GM12878 (cell line): ENCODE measurements around the gene CSMD2. TPM values are rescaled to one million over a fixed set of nuclear protein-coding genes. Genes with fewer than 3 reads are reported as not detected.

Experiments
- E2F8 ChIP-seq: fragments of 450-650 bp; IDR thresholded peaks from 2 replicates; pipeline ENCODE4 v1.6.1; 2018; ENCODE audit warnings: mild to moderate bottlenecking, low read depth, moderate library complexity; ENCODE audit not compliant: partially characterized antibody
- MAX ChIP-seq: IDR thresholded peaks from 2 replicates; pipeline ENCODE4 v1.6.1; 2012; ENCODE audit warnings: low read depth, low read length, improper control_type of control experiment
- RAD21 ChIP-seq: IDR thresholded peaks from 2 replicates; pipeline ENCODE4 v1.6.1; 2011; ENCODE audit warnings: mild to moderate bottlenecking, low read depth, low read length, moderate library complexity; ENCODE audit not compliant: insufficient read depth
- SIN3A ChIP-seq: IDR thresholded peaks from 2 replicates; pipeline ENCODE4 v1.6.1; 2012; ENCODE audit warnings: low read depth, low read length, improper control_type of control experiment
- SKIL ChIP-seq: fragments of 450-650 bp; IDR thresholded peaks from 2 replicates; pipeline ENCODE4 v1.6.1; 2017; ENCODE audit warnings: mild to moderate bottlenecking, low read depth, inconsistent platforms; ENCODE audit not compliant: poor library complexity, severe bottlenecking
- YY1 ChIP-seq: IDR thresholded peaks from 2 replicates; pipeline ENCODE4 v1.6.1; 2011; ENCODE audit warnings: low read depth, mild to moderate bottlenecking, low read length
- ZNF274 ChIP-seq: IDR thresholded peaks from one replicate; pipeline ENCODE4 v1.8.0; 2011; ENCODE audit not compliant: insufficient read length, insufficient read depth
- polyA plus RNA-seq, 11 experiments: library from polyadenylated mRNA; depleted of rRNA in 4 of 11; unstranded in 6 of 11; stranded (reverse) in 5 of 11; fragments of >200 nt; fragmentation: Nextera tagmentation in 4 of 11; fragmentation: Illumina TruSeq in 1 of 11; extraction: Ambion mirVana in 4 of 11; extraction: Trizol in 1 of 11; gene quantifications; 1 replicate in 1 of 11; 2 replicates in 10 of 11; pipeline versions ENCODE4 v1.2.1 to v1.2.3, GENCODE V29; 2011 to 2016; ENCODE audit warnings: inconsistent platforms in 2 of 11, missing spikeins in 2 of 11, low read depth in 1 of 11
- total RNA-seq, 4 experiments: library from RNA; depleted of rRNA in 3 of 4; stranded (reverse); fragments of >200 nt in 3 of 4; fragmentation: Illumina TruSeq in 1 of 4; extraction: Trizol in 1 of 4; gene quantifications; 2 replicates each; pipeline versions ENCODE4 v1.2.1 to v1.2.3, GENCODE V29; 2013 to 2021

The CSMD2 gene
- total and polyA plus RNA-seq, 10 of the 15 experiments (the other 5 are each of a cell fraction or from before 2014, with no cell fraction given), result under 0.01 TPM; not detected in 9

- TF ChIP-seq E2F8, result no peak
- TF ChIP-seq YY1, result no peak
- no peak for TF ChIP-seq SIN3A
- TF ChIP-seq RAD21, result no peak
- TF ChIP-seq ZNF274, result no peak
- no peak for TF ChIP-seq MAX
- TF ChIP-seq SKIL, result no peak
These were observed 454.1 kb downstream of the CSMD2 start (continued) for GRCh38 chr1:33710967-33711366.
